ENCODE data around the gene ST3GAL6. TPM values are rescaled to one million over a fixed set of nuclear protein-coding genes. Genes with fewer than 3 reads are reported as not detected.
A peak's percentile ranks its signal among the peaks of the same experiment; 100 is the strongest.

ST3GAL6 gene
- total and polyA plus RNA-seq, 8 donors: 10.9 to 30.8 (median 18.8) TPM

DNA sequence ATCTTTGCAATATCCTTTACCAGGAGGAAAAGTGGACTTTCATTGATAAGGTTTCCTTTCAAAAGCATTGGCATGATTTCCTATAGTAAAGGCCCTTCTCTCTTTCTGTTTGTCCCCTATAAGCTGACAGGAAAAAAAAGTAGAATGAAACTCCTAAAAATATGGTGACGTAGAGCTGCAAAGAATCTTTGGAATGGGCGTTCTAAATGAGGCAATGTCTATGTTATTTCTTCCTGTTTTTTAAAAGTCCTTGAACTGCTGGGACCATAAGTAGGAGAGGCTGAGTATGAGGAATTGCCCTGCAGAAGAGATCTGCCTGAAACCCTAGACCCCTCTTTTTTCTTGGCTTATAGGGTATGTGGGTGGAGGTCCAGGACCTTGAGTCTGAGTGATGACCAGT, 17.2 kb downstream of the ST3GAL6 start:
- TF ChIP-seq CTCF (IDR thresholded peaks at IDR 0.05): no peak
- Histone ChIP-seq H3K4me3 (no peak overlapping the region), H3K27ac (no peak overlapping the region), H3K9me3 (no peaks in the 10 kb centered on the region), H3K4me1 (peaks cover 17 to 61% of the 10 kb centered on the region in 2 donors), H3K27me3 (no peaks in the 10 kb centered on the region), H3K36me3 (peaks cover 0 to 31% of the 10 kb centered on the region in 2 donors)
- DNase-seq (no peak), ATAC-seq (no peak)
- intact Hi-C loops (cut with DNase I): no loop called here

GRCh38 chr3:98782824-98783500, 19.8 kb downstream of the ST3GAL6 start:
- H3K4me3 ChIP-seq: no peak overlapping the region
- no peaks in the 10 kb centered on the region for H3K27me3 ChIP-seq
- ATAC-seq: no peak
- H3K27ac ChIP-seq: no peak overlapping the region
- peaks cover 17 to 47% of the 10 kb centered on the region in 2 donors for H3K4me1 ChIP-seq
- H3K9me3 ChIP-seq: no peaks in the 10 kb centered on the region
- no peak for DNase-seq
- no peak for TF ChIP-seq CTCF (IDR thresholded peaks at IDR 0.05)
- peaks cover 0 to 20% of the 10 kb centered on the region in 2 donors for H3K36me3 ChIP-seq
- intact Hi-C loops (cut with DNase I): no loop called here

DNA sequence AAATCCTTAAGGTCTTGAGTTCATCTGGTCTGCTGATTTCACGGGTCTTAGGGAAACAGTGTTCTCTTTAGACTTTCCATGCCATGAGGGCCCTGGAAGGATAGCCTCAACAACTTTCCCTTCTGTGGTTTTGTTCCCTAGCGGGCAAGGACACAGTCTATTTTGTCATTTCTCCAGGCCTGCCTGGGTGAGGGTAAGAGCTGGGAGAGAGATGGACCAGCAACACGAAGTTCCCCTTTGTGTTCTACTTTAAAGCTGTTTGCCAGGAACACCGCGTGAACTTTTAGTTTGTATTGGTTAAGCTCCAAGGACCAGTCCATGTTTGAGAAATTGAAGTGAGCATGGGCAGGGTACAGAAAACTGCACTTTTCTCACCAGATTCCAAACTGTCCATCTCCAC, 20.9 kb downstream of the ST3GAL6 start:
- Histone ChIP-seq H3K27ac (no peak overlapping the region), H3K27me3 (no peaks in the 10 kb centered on the region), H3K36me3 (peaks cover 0 to 27% of the 10 kb centered on the region in 2 donors), H3K4me3 (no peak overlapping the region), H3K9me3 (no peaks in the 10 kb centered on the region), H3K4me1 (peaks cover 10 to 36% of the 10 kb centered on the region in 2 donors)
- no peak for DNase-seq
- peak; percentile 30 for ATAC-seq
- no peak for TF ChIP-seq CTCF (IDR thresholded peaks at IDR 0.05)
- intact Hi-C loops (cut with DNase I): no loop called here

DNA sequence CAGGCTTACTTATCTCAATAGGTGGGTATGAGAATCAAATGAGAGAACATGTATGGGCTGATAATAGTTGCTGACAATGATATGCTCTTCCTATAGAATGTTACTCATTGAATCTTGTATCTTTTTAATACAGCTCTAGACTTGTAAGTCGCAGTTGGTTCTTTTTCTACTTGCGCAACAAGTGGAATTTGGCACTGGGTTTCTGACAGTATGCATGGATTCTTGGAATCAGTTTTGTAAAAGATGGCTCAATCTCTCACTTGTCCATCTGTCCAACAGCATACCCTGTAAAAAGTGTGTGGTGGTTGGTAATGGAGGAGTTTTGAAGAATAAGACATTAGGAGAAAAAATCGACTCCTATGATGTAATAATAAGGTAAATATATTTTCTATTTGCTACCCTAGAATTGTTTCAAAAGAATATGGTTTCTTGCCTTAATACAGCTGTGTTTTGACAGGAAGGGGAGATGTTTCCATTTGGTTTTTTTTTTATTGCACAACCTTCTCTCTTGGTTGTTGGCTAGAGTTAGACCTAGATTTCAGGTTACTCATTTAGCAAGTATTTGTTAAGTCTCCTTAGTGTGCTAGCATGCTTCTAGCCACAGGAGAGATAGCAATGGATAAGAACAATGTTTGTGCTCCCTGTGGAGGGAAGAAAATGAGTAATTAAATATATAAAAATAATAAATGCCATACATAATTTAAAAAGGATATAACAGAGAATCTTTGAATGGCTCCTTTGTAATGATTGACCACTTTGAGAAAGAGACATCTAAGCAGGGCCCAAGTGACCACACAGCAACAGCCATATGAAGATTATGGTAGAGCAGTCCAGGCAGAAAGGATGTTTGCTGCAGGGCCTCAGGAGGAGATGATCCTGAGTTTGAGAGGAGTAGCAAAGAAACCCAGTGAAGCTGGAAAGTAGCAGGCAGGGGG, 21.8 kb downstream of the ST3GAL6 start:
- DNase-seq: no peak
- H3K4me1 ChIP-seq: peaks cover 6 to 28% of the 10 kb centered on the region in 2 donors
- no peak for TF ChIP-seq CTCF (IDR thresholded peaks at IDR 0.05)
- peak; percentile 80 for ATAC-seq
- H3K9me3 ChIP-seq: no peaks in the 10 kb centered on the region
- H3K4me3 ChIP-seq: no peak overlapping the region
- H3K27me3 ChIP-seq: no peaks in the 10 kb centered on the region
- no peak overlapping the region for H3K27ac ChIP-seq
- intact Hi-C loops (cut with DNase I): no loop called here
- peaks cover 0 to 27% of the 10 kb centered on the region in 2 donors for H3K36me3 ChIP-seq

All from left lung (tissue), 10 donors.